Psoas muscle (tissue), 8 donors: ENCODE results near the gene GTF2A2. TPM values are rescaled to one million over a fixed set of nuclear protein-coding genes. Genes with fewer than 3 reads are reported as not detected.

Source experiments
- ATAC-seq, 4 donors: fragments of 200-7000 bp; cut with Tn5 transposase; one replicate each; pipeline ENCODE4 v1.9.1; 2020; ENCODE audit warnings: moderate library complexity in 3 of 4, mild to moderate bottlenecking in 2 of 4
- DNase-seq, 2 donors: peaks; one replicate each; pipeline ENCODE4 v3.0.0-alpha.2; 2020
- H3K27ac ChIP-seq: fragments of 200-600 bp; one replicate; pipeline ENCODE4 v1.8.0; 2022
- H3K27me3 ChIP-seq, 3 donors: fragments of 200-600 bp in 1 of 3; one replicate each; pipeline versions ENCODE4 v1.6.1 to v1.8.0; 2013 to 2022; ENCODE audit warnings: low read length in 2 of 3, mild to moderate bottlenecking in 2 of 3, moderate library complexity in 1 of 3; ENCODE audit not compliant: insufficient read depth in 3 of 3
- H3K36me3 ChIP-seq, 2 donors: fragments of 200-600 bp in 1 of 2; one replicate each; pipeline versions ENCODE4 v1.6.1 to v1.8.0; 2013 to 2022; ENCODE audit warnings: low read depth in 1 of 2, mild to moderate bottlenecking in 1 of 2, moderate library complexity in 1 of 2; ENCODE audit not compliant: insufficient read depth in 1 of 2
- H3K4me1 ChIP-seq: fragments of 200-600 bp; one replicate; pipeline ENCODE4 v1.8.0; 2022
- H3K4me3 ChIP-seq: fragments of 200-600 bp; one replicate; pipeline ENCODE4 v1.8.0; 2022; ENCODE audit warnings: mild to moderate bottlenecking
- H3K9me3 ChIP-seq: fragments of 200-600 bp; one replicate; pipeline ENCODE4 v1.8.0; 2022
- WGBS, 3 donors: extraction: QIAGEN DNeasy Blood & Tissue Kit; methylation state at CpG; one replicate each; pipeline versions ENCODE4 v1.1.6 to v1.1.7; 2013; 5-methylcytosine and 5-hydroxymethylcytosine counted together
- intact Hi-C, 2 donors: fragments of 100-400 bp; cut with DNase I; formaldehyde crosslinking; loops; one replicate each; pipeline versions ENCODE4 v1.11.0 to v1.14.2; 2022
- long read RNA-seq, 2 donors: library from polyadenylated mRNA; unstranded; transcript quantifications; one replicate each; pipeline ENCODE4 v2.0.0, GENCODE V29; 2021
- polyA plus RNA-seq, 3 donors: library from polyadenylated mRNA; stranded (reverse); fragments of 200-250 nt; gene quantifications; one replicate each; pipeline ENCODE4 v1.2.3, GENCODE V29; 2013
- total RNA-seq, 4 donors: library from RNA; stranded (reverse); fragmentation: NEBNext Ultra II Directional in 2 of 4; extraction: Animal tissue kit (Norgen Biotek cat#: 25700) in 2 of 4; gene quantifications; one replicate each; pipeline versions ENCODE4 v1.2.1 to v1.2.4, GENCODE V29; 2021 to 2023
- TF ChIP-seq, protein P1 (sequence below): fragments of 200-600 bp; IDR thresholded peaks from one replicate; pipeline ENCODE4 v1.8.0; 2022; ENCODE audit warnings: antibody characterized with exemption
- donor health status: healthy with polysubstance abuse.
- donor health status: DM: no; HTN: no; CAD: no; lungs with moderate emphysema.
- donor health status: Bipolar disorder and iron deficiency.
- donor health status: healthy.
- donor health status: DM: yes; HTN: yes; CAD: no.
- donor health status: DM: no; HTN: no; CAD: no.
- donor health status: DM: no; HTN: no; CAD: no.
- donor health status: DM: yes; HTN: yes; CAD: no.

The GTF2A2 gene, protein sequence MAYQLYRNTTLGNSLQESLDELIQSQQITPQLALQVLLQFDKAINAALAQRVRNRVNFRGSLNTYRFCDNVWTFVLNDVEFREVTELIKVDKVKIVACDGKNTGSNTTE
- 100 to 1,000 TPM in 3 of 4 donors, 10 to 100 TPM in 1; 84.1 to 146 (median 105) TPM for total RNA-seq
- polyA plus RNA-seq: 100 to 1,000 TPM; 113 to 229 (median 143) TPM
- long read RNA-seq, donor 1, transcript GTF2A2-202 (5 exons, 1,582 nt): major isoform, 28 of 34 reads
- long read RNA-seq, donor 1, partial matches to known transcripts: 1 of 34 reads
- long read RNA-seq, donor 1, other reads (novel, unspliced or antisense): 2 of 34 reads
- long read RNA-seq, donor 2, transcript GTF2A2-201 (3 exons, 518 nt): minor isoform, 7 of 59 reads
- long read RNA-seq, donor 2, transcript GTF2A2-202 (5 exons, 1,582 nt): major isoform, 46 of 59 reads
- long read RNA-seq, donor 2, partial matches to known transcripts: 1 of 59 reads
- long read RNA-seq, donor 2, other reads (novel, unspliced or antisense): 3 of 59 reads

DNA sequence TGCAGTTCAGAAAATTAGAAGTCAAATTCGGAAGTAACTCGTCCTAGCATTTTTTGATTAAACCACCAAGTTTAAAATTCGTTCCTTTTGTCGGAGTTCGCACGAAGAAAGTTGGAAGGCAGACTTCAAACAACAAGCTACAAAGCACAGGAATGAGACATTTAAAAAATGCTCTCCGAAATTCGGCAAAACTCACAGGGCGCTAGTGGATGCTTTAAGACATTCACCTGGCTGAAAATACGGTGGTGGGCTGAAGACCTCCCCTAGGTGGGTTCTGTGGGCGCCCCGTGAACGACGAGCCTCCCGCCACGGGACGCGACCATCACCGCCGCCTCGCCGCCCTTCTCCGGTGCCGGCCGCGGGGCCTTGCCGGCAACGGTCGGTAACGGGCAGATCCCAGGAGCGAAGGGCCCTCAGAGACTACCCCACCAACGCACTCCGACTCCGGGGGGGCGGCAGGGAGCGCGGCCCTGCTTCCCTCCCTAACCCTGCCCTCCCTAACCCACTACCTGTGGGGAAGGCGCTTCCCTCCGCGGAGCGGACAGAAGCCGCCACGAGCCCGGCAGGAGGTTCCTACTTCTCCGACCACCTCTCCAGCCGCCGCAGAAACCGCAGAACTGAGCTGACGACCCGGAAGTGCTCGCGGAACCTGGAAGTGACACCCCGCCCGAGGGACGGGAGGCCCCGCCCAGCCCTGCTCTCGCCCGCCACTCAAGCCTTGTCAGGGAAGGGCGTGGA is at the start of gene GTF2A2:
GTF2A2 (minus strand) TSS at position 619 of the 738 bp plus-strand sequence. CDS start 5,238 bp downstream, outside the sequence.
- intact Hi-C loops: no loop called here
- Histone ChIP-seq H3K27ac (peak within 1 kb of the TSS; percentile 94), H3K27me3 (no peaks in the 10 kb centered on the region), H3K4me1 (peaks cover 23% of the 10 kb centered on the region), H3K4me3 (peak within 1 kb of the TSS; percentile 99), H3K36me3 (peaks cover 14 to 53% of the 10 kb centered on the region in 2 donors), H3K9me3 (no peaks in the 10 kb centered on the region)
- DNase-seq (peak; percentile 94 to 97), ATAC-seq (peak; percentile 100)
- 0 to 1% (median 0%) methylated on average over 57 to 59 of the region's 59 CpGs for WGBS, 3 donors
- TF ChIP-seq, protein P1, sequence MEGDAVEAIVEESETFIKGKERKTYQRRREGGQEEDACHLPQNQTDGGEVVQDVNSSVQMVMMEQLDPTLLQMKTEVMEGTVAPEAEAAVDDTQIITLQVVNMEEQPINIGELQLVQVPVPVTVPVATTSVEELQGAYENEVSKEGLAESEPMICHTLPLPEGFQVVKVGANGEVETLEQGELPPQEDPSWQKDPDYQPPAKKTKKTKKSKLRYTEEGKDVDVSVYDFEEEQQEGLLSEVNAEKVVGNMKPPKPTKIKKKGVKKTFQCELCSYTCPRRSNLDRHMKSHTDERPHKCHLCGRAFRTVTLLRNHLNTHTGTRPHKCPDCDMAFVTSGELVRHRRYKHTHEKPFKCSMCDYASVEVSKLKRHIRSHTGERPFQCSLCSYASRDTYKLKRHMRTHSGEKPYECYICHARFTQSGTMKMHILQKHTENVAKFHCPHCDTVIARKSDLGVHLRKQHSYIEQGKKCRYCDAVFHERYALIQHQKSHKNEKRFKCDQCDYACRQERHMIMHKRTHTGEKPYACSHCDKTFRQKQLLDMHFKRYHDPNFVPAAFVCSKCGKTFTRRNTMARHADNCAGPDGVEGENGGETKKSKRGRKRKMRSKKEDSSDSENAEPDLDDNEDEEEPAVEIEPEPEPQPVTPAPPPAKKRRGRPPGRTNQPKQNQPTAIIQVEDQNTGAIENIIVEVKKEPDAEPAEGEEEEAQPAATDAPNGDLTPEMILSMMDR: no peak

DNA sequence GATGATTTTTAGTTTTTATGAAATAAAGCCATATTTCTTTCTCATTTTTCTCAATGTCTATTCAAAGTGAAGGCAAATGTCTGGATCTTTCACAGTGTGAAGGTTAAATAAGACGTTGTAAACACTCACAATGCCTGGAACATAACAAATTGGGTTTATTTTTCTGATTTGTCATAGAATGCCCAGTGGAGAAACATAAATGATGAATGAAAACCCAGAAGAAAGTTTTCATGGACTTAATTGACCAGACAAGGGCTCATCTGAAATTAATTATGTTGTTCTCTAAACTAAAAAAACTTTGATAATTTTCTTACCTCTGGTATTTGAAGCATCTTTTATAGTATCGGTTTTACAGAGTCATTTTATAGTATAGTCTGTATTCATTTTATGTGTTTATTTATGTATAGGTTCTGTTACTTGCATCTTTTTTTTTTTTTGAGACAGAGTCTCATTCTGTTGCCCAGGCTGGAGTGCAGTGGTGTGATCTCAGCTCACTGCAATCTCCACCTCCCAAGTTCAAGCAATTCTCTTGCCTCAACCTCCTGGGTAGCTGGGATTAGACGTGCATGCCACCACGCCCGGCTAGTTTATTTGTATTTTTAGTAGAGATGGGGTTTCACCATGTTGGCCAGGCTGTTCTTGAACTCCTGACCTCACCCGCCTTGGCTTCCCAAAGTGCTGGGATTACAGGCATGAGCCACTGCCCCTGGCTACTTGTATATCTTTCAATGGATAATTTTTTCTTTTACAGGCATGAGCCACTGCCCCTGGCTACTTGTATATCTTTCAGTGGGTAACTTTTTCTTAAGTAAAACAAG is 46.9 kb upstream of the GTF2A2 start:
- Histone ChIP-seq H3K36me3 (no peaks in the 10 kb centered on the region), H3K9me3 (no peaks in the 10 kb centered on the region), H3K27ac (peak overlapping the region; percentile 51), H3K4me3 (no peak overlapping the region), H3K27me3 (no peaks in the 10 kb centered on the region), H3K4me1 (peaks cover 15% of the 10 kb centered on the region)
- WGBS, 3 donors: 21 to 40% (median 28%) methylated on average over 6 of the region's 6 CpGs
- TF ChIP-seq, protein P1: no peak
- intact Hi-C loops: no loop called here
- DNase-seq (peak in 1 of 2 donors; percentile 73), ATAC-seq (peak in 3 of 4 donors; percentile 81 to 95 (median 94))

DNA sequence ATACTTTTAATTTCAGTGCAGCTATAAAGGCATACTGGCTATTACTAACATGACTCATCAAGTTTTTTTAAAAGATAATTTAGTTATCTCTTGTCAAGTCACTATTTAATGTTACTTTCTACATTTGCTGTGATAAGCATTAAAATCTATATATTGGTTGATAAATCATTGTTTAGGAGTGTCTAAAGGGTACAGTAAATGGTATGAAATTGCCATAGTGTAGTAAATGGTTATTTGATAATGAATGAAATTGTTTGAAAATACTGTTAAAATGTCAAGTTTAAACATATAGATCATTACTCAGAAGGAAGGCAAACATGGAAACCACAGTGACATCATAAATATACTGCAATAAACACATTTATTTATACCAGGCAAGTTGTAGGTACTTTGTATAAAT is 45.0 kb upstream of the GTF2A2 start:
- no peaks in the 10 kb centered on the region for H3K27me3 ChIP-seq
- H3K9me3 ChIP-seq: no peaks in the 10 kb centered on the region
- DNase-seq (no peak), ATAC-seq (no peak)
- no peak overlapping the region for H3K4me3 ChIP-seq
- H3K27ac ChIP-seq: no peak overlapping the region
- H3K4me1 ChIP-seq: peaks cover 15% of the 10 kb centered on the region
- TF ChIP-seq, protein P1: no peak
- no peaks in the 10 kb centered on the region for H3K36me3 ChIP-seq
- intact Hi-C loops: no loop called here

DNA sequence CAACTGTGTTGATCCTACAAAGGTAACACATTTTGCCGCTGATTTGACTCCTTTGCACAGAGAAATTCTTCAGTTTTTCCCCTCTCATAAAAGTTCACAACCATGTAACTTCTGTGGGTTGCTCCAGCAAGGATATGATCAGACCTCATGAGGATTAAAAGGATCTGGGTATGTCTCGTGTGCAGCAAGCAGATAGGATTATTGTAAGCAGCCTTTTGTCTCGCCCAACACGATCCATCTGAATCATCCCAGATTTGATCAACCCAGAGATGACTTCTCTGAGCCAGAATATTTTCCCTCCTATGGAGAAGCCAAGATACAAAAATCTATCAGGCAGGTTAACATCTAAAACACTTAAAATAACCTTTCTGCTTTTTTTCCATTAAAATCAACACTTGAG is 44.6 kb upstream of the GTF2A2 start:
- intact Hi-C loops: no loop called here
- Histone ChIP-seq H3K27me3 (no peaks in the 10 kb centered on the region), H3K4me1 (peaks cover 15% of the 10 kb centered on the region), H3K4me3 (no peak overlapping the region), H3K9me3 (no peaks in the 10 kb centered on the region), H3K36me3 (no peaks in the 10 kb centered on the region), H3K27ac (no peak overlapping the region)
- 58 to 68% (median 64%) methylated on average over 4 of the region's 4 CpGs for WGBS, 3 donors
- DNase-seq: no peak
- ATAC-seq: no peak
- TF ChIP-seq, protein P1: no peak
